ENCODE results near the gene PAK4. TPM values are rescaled to one million over a fixed set of nuclear protein-coding genes. Genes with fewer than 3 reads are reported as not detected.

Gene PAK4
- polyA plus RNA-seq, 1 of the 3 experiments (the other 2 are of a cell fraction): 36.4 TPM

DNA sequence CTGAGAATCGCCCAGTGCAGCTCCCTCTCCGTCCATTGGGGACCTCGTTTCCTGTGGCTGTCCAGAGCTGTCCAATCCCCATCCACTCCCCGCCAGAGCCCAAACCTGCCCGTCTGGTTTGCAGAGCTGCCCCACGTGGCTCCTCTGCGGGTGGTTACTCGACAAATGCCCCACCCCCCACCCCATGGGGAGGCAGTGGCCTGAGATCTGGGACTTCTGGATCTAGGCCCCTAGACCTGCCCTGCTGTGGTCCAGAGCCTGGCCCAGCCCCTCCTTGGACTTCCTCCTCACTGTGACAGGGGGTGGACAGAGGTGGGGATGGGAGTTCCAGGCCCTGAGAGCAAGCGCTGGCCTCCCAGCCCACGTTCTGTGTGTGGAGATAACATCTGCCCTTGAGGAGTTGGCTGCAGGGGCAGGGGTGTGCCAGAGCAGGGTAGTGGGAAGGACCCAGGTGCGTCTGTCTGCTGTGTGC is 29.1 kb downstream of the PAK4 start:
- Histone ChIP-seq H3F3A (replicated peaks; ENCODE audit: insufficient read depth) (no peaks in the 10 kb centered on the region), H3K4me2 (no peak overlapping the region), H3K27ac (ENCODE audit: low read depth in 2 of 2, low read length in 1 of 2) (peak overlapping the region in 1 of 2 experiments; percentile 3; a peak in 1 of 4 replicates), H3K9ac (no peak overlapping the region), H3K36me3 (replicated peaks in 1 of 2; ENCODE audit: control insufficient read depth in 1 of 2, insufficient read depth in 2 of 2, low read length in 1 of 2) (no peaks in the 10 kb centered on the region), H3K27me3 (ENCODE audit: insufficient read depth) (no peaks in the 10 kb centered on the region), H3K4me1 (ENCODE audit: control insufficient read depth in 1 of 2, insufficient read depth in 2 of 2, low read depth in 1 of 2, low read length in 1 of 2) (peaks cover 0 to 46% of the 10 kb centered on the region in 2 experiments; a peak in 1 of 4 replicates), H4K20me1 (ENCODE audit: insufficient read depth) (peaks cover 47% of the 10 kb centered on the region), H2AFZ (ENCODE audit: low read depth) (no peak overlapping the region), H3K4me3 (ENCODE audit: low read depth in 2 of 2, low read length in 1 of 2) (no peak overlapping the region), H3K79me2 (ENCODE audit: insufficient read depth) (peaks cover 85% of the 10 kb centered on the region), H3K9me2 (no peaks in the 10 kb centered on the region), H3K9me3 (no peaks in the 10 kb centered on the region)
- CTCF ChIA-PET: interaction anchor here (1.0 to 3.0 kb wide), 4 partner anchors 9 to 34 kb away, joined by 3 to 16 read pairs (median 5); no protein-coding TSS in a partner anchor
- POLR2A ChIA-PET: no interaction called here
- TF ChIP-seq GATA2 (CRISPR knock-in tag; IDR thresholded peaks at IDR 0.05): peak; percentile 57
- no peak for TF ChIP-seq SMC3 (IDR thresholded peaks at IDR 0.05; ENCODE audit: low read depth, low read length)
- WGBS (ENCODE audit: low lambda C conversion rate): 78% methylated on average over 10 of the region's 11 CpGs
- peak; percentile 75 for DNase-seq

DNA sequence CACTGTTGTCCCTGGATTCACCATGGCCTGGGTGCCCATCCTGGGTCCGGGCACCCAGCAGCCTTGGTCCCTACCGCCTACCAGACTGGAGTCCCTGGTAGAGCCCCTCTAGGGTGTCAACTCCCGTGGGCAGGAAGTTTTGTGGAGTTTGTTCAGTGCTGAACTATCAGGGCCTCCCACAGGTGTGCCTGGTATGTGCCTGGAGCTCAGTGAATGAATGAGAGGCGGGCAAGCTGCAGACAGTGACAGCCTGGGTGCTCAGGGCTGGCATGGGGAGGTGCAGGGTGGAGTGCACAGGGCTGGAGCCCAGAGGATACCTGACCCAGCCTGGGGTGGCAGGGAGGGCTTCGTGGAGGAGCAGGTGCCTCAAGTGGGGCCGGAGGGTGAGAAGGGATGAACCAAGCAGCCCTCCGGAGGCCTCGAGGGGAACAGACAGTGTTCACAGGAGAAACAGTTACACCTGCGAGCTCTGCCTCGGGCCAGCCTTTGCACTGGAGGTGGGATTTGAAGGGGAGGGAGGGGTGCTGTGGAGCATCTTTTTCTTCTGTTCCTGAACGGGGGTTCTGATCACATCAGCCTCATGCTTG is 29.6 kb downstream of the PAK4 start:
- WGBS (ENCODE audit: low lambda C conversion rate): 91% methylated on average over 9 of the region's 11 CpGs
- peaks cover 51% of the 10 kb centered on the region for H4K20me1 ChIP-seq (ENCODE audit: insufficient read depth)
- peaks cover 0 to 52% of the 10 kb centered on the region in 2 experiments; a peak in 1 of 4 replicates for H3K4me1 ChIP-seq (ENCODE audit: control insufficient read depth in 1 of 2, insufficient read depth in 2 of 2, low read depth in 1 of 2, low read length in 1 of 2)
- no peak overlapping the region for H3K4me3 ChIP-seq (ENCODE audit: low read depth in 2 of 2, low read length in 1 of 2)
- ChIA-PET POLR2A (no interaction called here), CTCF (interaction anchor here (1.8 to 3.0 kb wide), 2 partner anchors 10 to 33 kb away, joined by 7 to 16 read pairs; no protein-coding TSS in a partner anchor)
- H3K36me3 ChIP-seq (replicated peaks in 1 of 2; ENCODE audit: control insufficient read depth in 1 of 2, insufficient read depth in 2 of 2, low read length in 1 of 2): no peaks in the 10 kb centered on the region
- no peaks in the 10 kb centered on the region for H3K9me3 ChIP-seq
- TF ChIP-seq TCF12 (IDR thresholded peaks at IDR 0.05) (no peak), NFIC (IDR thresholded peaks at IDR 0.05; ENCODE audit: borderline replicate concordance) (no peak), RFX5 (IDR thresholded peaks at IDR 0.05; ENCODE audit: low read length) (no peak), GATA2 (CRISPR knock-in tag; IDR thresholded peaks at IDR 0.05) (no peak), YY1 (IDR thresholded peaks at IDR 0.05; ENCODE audit: low read depth) (no peak), TEAD4 (IDR thresholded peaks at IDR 0.05; ENCODE audit: borderline replicate concordance, insufficient read depth) (no peak)
- TF ChIP-seq, protein P1, sequence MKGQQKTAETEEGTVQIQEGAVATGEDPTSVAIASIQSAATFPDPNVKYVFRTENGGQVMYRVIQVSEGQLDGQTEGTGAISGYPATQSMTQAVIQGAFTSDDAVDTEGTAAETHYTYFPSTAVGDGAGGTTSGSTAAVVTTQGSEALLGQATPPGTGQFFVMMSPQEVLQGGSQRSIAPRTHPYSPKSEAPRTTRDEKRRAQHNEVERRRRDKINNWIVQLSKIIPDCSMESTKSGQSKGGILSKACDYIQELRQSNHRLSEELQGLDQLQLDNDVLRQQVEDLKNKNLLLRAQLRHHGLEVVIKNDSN (IDR thresholded peaks at IDR 0.05; ENCODE audit: borderline replicate concordance, low read depth): no peak
- peak overlapping the region in 1 of 2 experiments; percentile 0; a peak in 1 of 4 replicates for H3K27ac ChIP-seq (ENCODE audit: low read depth in 2 of 2, low read length in 1 of 2)
- H2AFZ ChIP-seq (ENCODE audit: low read depth): no peak overlapping the region
- no peak for DNase-seq
- no peaks in the 10 kb centered on the region for H3F3A ChIP-seq (replicated peaks; ENCODE audit: insufficient read depth)
- H3K4me2 ChIP-seq: no peak overlapping the region
- H3K27me3 ChIP-seq (ENCODE audit: insufficient read depth): no peaks in the 10 kb centered on the region
- no peaks in the 10 kb centered on the region for H3K9me2 ChIP-seq
- no peak overlapping the region for H3K9ac ChIP-seq
- H3K79me2 ChIP-seq (ENCODE audit: insufficient read depth): peaks cover 85% of the 10 kb centered on the region; the same call in 1 of the 2 replicates

DNA sequence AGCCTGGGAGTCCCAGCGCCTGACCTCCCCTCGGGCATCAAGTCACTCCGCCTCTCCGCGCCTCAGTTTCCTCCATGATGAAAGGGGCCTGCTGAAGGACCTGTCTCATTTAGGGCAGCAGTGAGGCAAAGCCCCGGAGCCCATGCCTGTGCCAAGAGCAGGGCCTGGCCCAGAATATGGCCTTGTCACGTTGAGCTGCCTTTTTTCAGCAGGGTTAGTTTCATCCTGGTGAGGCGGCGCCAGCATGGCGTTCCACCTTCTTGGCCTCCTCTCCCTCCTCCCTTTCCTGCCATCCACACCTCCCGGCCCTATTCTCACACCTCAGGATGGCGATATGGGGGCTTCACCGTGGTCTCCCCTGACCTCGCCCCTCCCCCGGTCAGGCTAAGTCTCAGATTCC is 30.2 kb downstream of the PAK4 start:
- Histone ChIP-seq H3K4me2 (no peak overlapping the region), H3K4me3 (ENCODE audit: low read depth in 2 of 2, low read length in 1 of 2) (no peak overlapping the region), H4K20me1 (ENCODE audit: insufficient read depth) (peaks cover 56% of the 10 kb centered on the region), H3F3A (replicated peaks; ENCODE audit: insufficient read depth) (no peaks in the 10 kb centered on the region), H3K79me2 (ENCODE audit: insufficient read depth) (peaks cover 81% of the 10 kb centered on the region; the same call in 1 of the 2 replicates), H3K36me3 (replicated peaks in 1 of 2; ENCODE audit: control insufficient read depth in 1 of 2, insufficient read depth in 2 of 2, low read length in 1 of 2) (no peaks in the 10 kb centered on the region), H3K27ac (ENCODE audit: low read depth in 2 of 2, low read length in 1 of 2) (no peak overlapping the region; a peak in 1 of 4 replicates), H3K27me3 (ENCODE audit: insufficient read depth) (no peaks in the 10 kb centered on the region), H3K9me3 (no peaks in the 10 kb centered on the region), H2AFZ (ENCODE audit: low read depth) (no peak overlapping the region), H3K4me1 (ENCODE audit: control insufficient read depth in 1 of 2, insufficient read depth in 2 of 2, low read depth in 1 of 2, low read length in 1 of 2) (peaks cover 0 to 56% of the 10 kb centered on the region in 2 experiments; a peak in 1 of 4 replicates), H3K9ac (no peak overlapping the region), H3K9me2 (no peaks in the 10 kb centered on the region)
- 93% methylated on average over 12 of the region's 15 CpGs for WGBS (ENCODE audit: low lambda C conversion rate)
- ChIA-PET POLR2A (no interaction called here), CTCF (interaction anchor here (1.8 to 3.0 kb wide), 2 partner anchors 10 to 33 kb away, joined by 7 to 16 read pairs; no protein-coding TSS in a partner anchor)
- no peak for DNase-seq
- TF ChIP-seq FOXM1 (IDR thresholded peaks at IDR 0.05; ENCODE audit: low read depth): no peak
- TF ChIP-seq FOXJ3 (CRISPR knock-in tag; IDR thresholded peaks at IDR 0.05): no peak
- TF ChIP-seq, protein P1 (IDR thresholded peaks at IDR 0.05; ENCODE audit: borderline replicate concordance, low read depth): no peak
- TF ChIP-seq TAF1 (IDR thresholded peaks at IDR 0.05; ENCODE audit: borderline replicate concordance, low read depth, low read length): no peak
- TF ChIP-seq SMC3 (IDR thresholded peaks at IDR 0.05; ENCODE audit: low read depth, low read length): no peak
- TF ChIP-seq, protein P2, sequence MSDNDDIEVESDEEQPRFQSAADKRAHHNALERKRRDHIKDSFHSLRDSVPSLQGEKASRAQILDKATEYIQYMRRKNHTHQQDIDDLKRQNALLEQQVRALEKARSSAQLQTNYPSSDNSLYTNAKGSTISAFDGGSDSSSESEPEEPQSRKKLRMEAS (IDR thresholded peaks at IDR 0.05; ENCODE audit: low read depth): no peak
- TF ChIP-seq EP300 (IDR thresholded peaks at IDR 0.05; ENCODE audit: borderline replicate concordance in 1 of 2, low read depth in 1 of 2, low read length in 1 of 2): no peak
- no peak for TF ChIP-seq GATA2 (CRISPR knock-in tag; IDR thresholded peaks at IDR 0.05)
- no peak for TF ChIP-seq EZH2phosphoT487 (IDR thresholded peaks at IDR 0.05; ENCODE audit: borderline replicate concordance, low read depth)
- TF ChIP-seq ELF1 (IDR thresholded peaks at IDR 0.05): no peak
- TF ChIP-seq MXI1 (IDR thresholded peaks at IDR 0.05; ENCODE audit: low read depth, low read length): no peak
